HCT116 (cell line): ENCODE measurements around the gene TRIM14.

Source experiments
- CTCF ChIP-seq, 3 experiments: fragments of 200-600 bp in 1 of 3; sonication (generic) in 1 of 3; IDR thresholded peaks in 2 of 3; conservative IDR thresholded peaks in 1 of 3; 2 replicates each; pipeline ENCODE4 v1.5.1; 2012 to 2017; ENCODE audit warnings: low read depth in 2 of 3, low read length in 2 of 3, antibody characterized with exemption in 1 of 3, borderline replicate concordance in 1 of 3, control low read depth in 1 of 3, mild to moderate bottlenecking in 1 of 3, mixed read lengths in 1 of 3, mixed run types in 1 of 3, moderate library complexity in 1 of 3; ENCODE audit not compliant: insufficient read depth in 1 of 3
- EZH2phosphoT487 ChIP-seq: fragments of 200-600 bp; IDR thresholded peaks from 2 replicates; pipeline ENCODE4 v1.6.1; 2018; ENCODE audit warnings: antibody characterized with exemption, borderline replicate concordance
- JUND ChIP-seq: IDR thresholded peaks from 2 replicates; pipeline ENCODE4 v1.6.1; 2012
- SRF ChIP-seq: IDR thresholded peaks from 2 replicates; pipeline ENCODE4 v1.6.1; 2012; ENCODE audit warnings: low read depth

- TF ChIP-seq CTCF (IDR thresholded peaks at IDR 0.05 in 2 of 3, conservative IDR thresholded peaks at IDR 0.05 in 1 of 3; ENCODE audit: borderline replicate concordance in 1 of 3, insufficient read depth in 1 of 3, low read depth in 2 of 3, low read length in 2 of 3) (no peak), JUND (no peak), SRF (no peak), EZH2phosphoT487 (no peak)
These were observed 11.1 kb downstream of the TRIM14 start for GRCh38 chr9:98107926-98108325.
